NOMO-1 treated with dmso at 0.1 percent for 144 hours (cell line): ENCODE results near the gene PGLYRP2.
"Not testable (repeated sequence)": the region's sequence is repeated elsewhere in the genome, so short reads cannot be mapped to it uniquely, and the experiment has no call there.

Source experiments
- DNase-seq: peaks from one replicate; lab custom pipeline; 2025; ENCODE audit not compliant: unreplicated experiment; lab: John Stamatoyannopoulos, UW

The PGLYRP2 gene

DNA sequence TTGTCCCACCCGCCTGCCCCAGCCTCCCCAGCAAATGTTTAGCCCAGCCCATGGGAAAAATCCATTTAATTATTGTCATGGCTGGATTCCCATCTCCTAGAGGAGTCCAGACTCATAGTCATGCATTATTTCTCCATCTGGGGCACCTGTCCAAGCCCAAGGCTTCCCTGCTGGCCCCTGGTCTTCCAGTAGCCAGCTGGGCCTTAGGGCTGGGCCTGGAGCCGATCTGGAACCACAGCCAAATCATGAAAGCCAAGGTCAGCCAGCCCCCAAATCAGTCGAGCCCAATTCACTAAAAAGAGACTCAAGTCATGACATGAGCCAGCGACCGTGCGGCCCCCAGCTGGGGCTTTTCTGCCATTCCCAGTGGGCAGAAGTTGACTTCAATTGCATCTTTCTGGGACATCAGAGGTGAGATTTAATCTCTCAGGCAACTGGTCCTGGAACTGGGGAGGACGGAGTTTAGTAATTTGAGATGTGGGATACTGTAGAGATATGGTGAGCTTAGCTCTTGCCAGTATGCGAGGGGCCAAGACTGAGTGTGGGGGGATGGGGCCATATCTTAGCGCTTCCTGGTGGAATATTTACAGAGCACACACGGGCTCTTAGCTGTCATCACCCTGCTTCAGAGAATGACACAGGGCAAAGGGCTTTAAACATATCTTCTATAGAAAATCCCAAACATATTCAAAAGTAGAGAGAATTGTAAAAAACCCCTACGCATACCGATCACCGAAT is 9.4 kb upstream of the PGLYRP2 start:
- DNase-seq, result no peak

GRCh38 chr19:15487038-15487437 is 7.7 kb upstream of the PGLYRP2 start:
- no peak for DNase-seq

DNA sequence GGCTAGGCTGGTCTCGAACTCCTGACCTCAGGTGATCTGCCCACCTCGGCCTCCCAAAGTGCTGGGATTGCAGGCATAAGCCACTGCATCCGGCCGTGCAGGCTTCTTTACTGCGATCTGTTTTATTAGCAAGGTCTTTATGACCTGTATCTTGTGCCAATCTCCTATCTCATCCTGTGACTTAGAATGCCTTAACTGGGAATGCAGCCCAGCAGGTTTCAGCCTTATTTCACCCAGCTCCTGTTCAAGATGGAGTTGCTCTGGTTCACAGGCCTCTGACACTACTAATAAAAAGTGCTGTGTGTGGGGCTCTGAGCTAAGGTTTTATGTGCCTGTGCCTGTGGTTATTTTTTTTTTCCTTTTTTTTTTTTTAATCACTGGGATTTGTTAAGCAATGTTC is 6.5 kb upstream of the PGLYRP2 start:
- not testable (repeated sequence) for DNase-seq

- DNase-seq, result not testable (repeated sequence)
These were observed 1.7 kb upstream of the PGLYRP2 start for GRCh38 chr19:15480996-15481395.

GRCh38 chr19:15476325-15476724 is 3.0 kb downstream of the PGLYRP2 start:
- DNase-seq, result no peak

GRCh38 chr19:15475611-15476010 is 3.7 kb downstream of the PGLYRP2 start:
- DNase-seq, result no peak

GRCh38 chr19:15475169-15475568 is 4.1 kb downstream of the PGLYRP2 start:
- DNase-seq, result no peak

DNA sequence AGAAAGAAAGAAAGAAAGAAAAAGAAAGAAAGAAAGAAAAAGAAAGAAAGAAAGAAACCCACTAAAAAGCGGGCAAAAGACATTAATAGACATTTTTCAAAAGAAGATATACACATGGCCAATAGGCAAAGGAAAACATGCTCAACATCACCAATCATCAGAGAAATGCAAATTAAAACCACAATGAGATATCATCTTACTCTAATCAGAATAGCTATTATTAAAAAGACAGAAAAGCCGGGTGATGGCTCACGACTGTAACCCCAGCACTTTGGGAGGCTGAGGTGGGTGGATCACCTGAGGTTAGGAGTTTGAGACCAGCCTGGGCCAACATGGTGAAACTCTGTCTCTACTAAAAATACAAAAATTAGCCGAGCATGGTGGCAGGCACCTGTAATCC is 5.5 kb downstream of the PGLYRP2 start:
- DNase-seq, result not testable (repeated sequence)

DNA sequence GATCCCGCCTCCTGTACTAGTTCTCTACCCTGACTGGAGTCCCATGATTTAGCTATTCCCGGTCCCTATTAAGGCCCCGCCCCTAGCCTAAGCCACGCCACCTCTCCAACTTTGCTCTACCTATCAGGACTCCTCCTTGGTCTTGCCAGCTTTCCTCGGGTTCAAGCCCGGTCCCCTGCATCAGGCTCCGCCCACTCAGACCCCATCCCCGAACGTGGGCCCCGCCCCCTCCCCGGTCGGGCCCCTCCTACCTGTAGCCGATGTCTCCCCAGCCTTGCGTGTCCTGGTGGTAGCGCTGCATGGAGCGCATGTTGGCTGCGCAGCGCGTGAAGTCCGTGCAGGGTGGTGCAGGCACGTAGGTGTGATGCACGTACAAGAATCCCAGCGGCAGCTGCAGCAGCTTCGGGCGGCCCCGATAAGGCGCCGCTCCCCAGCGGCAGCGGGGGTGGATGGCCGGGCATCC is 7.6 kb downstream of the PGLYRP2 start:
- no peak for DNase-seq

DNA sequence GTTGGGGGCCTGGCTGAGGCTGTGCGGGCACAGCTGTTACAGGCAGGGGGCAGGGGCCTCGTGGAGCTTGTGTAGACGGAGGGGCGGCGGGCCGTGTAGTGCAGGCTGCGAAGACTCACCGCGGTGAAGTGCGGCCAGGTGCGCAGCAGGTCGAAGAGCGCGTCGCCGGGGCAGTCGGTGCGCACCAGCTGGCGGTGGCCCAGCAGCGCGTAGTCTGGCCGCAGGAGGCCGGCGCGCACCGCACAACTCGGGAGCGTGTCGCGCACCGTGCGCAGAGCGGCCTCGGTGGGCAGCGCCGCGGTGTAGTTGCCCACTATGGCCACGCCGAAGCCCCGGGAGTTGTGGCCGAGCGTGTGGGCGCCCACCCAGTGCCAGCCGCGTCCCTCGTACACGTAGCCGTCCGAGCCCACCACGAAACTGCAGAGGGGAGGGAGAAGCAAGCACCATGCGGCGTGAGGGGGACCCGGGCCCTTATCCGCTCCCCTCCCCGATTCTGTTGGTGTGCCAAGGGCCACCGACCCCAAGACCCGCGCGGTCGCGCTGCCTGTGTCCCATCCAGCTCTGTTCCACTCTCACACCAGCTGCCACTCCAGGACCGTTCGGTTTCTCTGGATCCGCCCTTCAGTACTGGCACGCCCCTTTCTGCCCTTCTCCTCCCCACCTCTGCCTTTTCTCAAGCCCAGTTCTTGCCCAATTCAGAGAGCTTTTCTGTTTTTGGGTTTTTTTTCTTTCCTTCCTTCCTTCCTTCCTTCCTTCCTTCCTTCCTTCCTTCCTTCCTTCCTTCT is 9.6 kb downstream of the PGLYRP2 start:
- peak; percentile 10 for DNase-seq

DNA sequence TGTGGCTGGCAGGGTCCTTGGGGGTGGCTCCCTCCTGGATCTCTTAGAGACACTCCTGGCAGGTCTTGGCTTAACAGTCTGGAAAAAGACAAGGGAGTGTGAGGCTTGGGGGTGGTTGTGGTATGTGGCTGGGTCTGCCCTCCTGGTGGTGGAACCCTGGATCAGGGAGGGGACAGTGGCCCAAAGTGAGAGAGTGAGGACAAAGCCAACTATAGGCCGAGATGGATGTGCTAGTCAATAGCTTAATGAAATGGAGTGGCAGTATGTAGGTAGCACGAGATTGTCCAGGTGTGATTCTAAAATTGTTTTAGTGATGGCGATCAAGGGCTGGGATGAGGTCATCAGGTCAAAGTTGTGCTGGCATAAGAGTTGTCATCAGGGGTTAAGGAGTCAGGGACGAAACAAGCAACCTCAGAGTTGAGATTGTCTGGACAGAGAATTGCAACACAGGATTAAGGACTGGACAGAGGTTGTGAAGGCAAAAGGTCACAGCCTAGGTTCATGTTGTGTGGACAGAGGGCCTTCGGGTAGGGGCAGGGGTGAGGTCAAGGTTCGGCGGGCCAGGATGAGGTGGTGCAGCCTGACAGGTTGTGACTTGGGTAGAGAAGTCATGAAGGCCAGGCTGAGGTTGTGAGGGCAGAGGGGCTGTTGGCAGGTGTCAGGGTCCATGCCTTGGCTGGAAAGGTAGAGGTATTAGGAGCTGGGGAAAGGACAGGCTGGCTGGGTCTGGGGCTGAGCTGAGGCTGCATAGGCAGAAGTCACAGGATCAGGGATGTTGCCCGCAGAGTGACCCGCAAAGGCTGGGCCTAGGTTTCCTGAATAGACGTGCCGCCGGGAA is 10.4 kb downstream of the PGLYRP2 start:
- DNase-seq, result no peak

DNA sequence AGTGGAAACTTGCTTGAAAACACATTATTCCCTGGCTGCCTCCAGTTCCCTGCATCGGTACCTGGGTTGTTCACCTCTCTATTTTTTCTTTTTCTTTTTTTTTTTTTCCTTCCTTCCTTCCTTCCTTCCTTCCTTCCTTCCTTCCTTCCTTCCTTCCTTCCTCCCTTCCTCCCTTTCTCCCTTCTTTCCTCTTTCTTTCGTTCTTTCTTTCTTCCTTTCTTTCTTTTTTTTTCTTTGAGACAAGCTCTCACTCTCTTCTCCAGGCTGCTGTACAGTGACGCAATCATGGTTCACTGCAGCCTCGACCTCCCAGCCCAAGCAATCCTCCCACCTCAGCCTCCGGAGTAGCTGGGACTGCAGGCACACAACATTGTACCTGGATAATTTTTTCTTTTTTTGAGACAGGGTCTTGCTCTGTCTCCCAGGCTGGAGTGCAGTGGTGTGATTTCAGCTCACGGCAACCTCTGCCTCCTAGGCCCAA is 11.5 kb downstream of the PGLYRP2 start:
- DNase-seq, result no peak

DNA sequence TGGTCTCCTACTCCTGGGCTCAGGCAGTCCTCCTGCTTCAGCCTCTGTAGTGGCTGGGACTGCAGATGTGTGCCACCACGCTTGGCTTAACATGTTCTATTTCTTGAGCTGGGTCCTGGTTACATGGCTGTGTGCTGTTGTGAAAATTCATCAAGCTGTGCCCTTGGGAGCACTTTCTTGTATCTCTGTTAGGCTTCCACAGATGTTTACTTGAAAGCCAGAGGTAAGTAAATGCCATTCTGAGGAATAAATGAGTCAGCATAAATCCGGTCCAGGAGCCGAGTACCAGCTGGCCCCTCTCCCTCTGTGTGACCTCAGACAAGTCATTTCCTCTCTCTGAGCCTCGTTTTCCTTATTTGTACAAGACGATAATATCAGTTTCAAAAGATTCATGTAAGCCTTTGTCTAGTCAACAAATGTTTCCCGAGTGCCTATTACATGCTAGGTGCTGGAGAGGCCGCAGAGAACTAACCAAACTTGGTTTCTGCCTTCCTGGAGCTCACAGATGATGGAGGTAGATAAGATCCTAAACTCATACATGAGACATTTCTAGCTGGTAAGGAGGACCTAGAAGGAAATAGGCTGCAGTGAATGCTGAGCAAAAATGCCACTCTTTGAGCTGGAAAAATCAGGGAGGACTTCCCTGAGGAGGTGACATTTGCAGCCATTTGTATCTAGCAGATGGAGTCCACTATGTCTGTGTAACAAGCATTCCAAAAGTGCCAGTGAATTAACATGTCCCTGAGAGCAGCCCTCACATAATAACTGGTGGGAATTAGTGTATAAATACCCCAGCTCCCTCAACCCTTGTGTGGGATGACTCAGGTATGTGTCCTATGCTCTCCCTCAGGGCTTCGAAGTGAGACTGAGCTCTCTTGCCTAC is 12.2 kb downstream of the PGLYRP2 start:
- DNase-seq, result no peak

DNA sequence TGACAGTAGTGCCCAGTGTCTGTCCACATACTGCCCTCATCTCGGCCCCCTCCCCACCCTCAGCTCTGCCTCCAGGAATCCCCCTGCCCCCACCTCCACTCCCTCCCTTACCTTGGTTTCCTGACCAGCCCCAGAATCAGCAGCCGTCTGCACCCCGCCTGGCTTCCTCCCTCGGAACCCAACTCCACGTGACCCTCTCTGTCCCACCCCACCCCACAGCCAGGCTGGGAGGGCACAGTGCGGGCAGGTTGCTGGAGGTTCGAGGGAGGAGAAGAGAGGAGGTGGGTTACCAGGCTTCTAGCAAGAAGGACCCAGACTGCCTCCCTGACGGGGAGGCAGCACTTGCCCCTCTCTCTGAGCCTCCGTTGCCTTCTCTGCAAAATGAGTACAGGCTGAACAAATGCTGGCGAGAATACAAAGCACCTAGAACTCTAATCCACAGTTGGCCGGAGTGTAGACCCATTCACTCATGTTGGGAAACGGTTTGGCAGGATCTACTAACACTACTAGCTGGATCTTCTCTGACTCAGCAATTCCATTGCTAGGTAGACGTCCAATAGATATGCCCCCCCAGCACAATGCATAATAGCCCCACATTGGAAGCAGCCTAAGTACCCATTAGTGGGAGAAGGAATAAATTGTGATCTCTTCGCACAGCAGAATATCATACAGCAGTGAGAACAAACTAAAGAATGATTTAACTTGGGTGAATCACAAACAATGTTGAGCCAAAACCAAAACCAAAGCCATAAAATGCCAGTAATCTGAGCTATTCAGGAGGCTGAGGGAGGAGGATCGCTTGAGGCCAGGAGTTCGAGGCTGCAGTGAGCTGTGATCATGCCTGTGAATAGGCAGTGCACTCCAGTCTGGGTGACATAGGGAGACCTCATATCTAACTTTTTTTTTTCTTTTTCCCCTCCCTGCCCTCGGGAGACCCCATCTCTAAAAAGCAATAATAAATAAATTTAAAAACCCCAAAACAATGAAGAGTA is 14.6 kb downstream of the PGLYRP2 start, which contains the start of gene RASAL3:
RASAL3 (minus strand) TSS at position 151 of the 992 bp plus-strand sequence. CDS start 186 bp downstream, outside the sequence.
- DNase-seq, result peak; percentile 10

DNA sequence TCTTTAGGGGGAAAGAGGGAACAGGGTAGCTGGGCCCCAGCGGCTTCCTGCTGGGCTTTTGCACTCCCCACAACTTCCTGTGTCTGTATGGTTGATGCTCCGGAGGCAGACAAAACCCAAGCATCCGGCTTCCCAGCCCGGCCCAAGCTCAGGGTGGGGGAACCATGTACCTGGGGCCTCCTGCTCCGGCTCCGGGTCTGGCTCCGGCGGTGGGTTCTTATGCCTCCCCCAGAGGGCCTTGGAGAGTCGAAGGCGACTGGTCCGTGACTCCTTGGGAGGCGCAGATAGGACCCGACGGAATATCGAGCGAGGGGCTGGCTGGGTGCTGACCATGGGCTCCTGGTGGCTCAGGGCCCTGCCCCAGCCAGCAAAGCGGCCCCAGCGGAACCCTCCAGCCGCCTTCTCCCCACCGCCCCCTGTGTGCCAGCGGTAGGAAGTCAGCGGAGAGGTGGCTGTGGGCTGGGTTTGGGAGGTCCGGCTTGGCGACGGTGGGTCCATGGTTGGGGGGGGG is 15.4 kb downstream of the PGLYRP2 start:
- DNase-seq, result peak; percentile 58

DNA sequence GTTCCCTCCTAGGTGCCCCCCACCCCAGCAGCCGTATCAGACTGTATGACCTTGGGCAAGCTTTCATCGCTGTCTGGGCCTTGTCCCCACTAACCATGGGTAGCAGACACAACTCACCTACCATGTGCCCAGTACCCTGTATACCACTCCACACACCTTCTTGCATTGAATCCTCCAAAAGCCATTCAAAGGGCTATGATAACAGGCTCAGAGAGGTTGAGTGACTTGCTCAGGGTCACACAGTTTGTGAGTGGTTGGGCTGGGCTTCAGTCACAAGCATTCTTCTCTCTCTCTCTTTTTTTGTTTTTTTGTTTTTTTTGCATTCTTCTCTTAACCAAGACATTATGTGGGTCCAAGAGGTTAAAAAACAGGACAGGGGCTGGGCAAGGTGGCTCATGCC is 17.6 kb downstream of the PGLYRP2 start:
- no peak for DNase-seq

- DNase-seq, result no peak
These were observed 21.4 kb downstream of the PGLYRP2 start for GRCh38 chr19:15457701-15458484.
